Ishikawa (cell line): Measurements from ENCODE around the gene KRT222.

ENCODE experiments used
- CREB1 ChIP-seq: IDR thresholded peaks from 2 replicates; pipeline ENCODE4 v1.6.1; 2012; ENCODE audit warnings: low read depth
- EP300 ChIP-seq: IDR thresholded peaks from 2 replicates; pipeline ENCODE4 v1.6.1; 2012; ENCODE audit warnings: borderline replicate concordance
- FOXM1 ChIP-seq: IDR thresholded peaks from 2 replicates; pipeline ENCODE4 v1.6.1; 2012; ENCODE audit warnings: low read depth, borderline replicate concordance
- MAX ChIP-seq: IDR thresholded peaks from 2 replicates; pipeline ENCODE4 v1.6.1; 2012
- REST ChIP-seq: IDR thresholded peaks from 2 replicates; pipeline ENCODE4 v1.6.1; 2012; ENCODE audit warnings: low read depth, mild to moderate bottlenecking
- TCF12 ChIP-seq: IDR thresholded peaks from 2 replicates; pipeline ENCODE4 v1.6.1; 2012; ENCODE audit warnings: low read depth
- YY1 ChIP-seq: IDR thresholded peaks from 2 replicates; pipeline ENCODE4 v1.6.1; 2012; ENCODE audit warnings: low read depth

- no peak for TF ChIP-seq YY1
- no peak for TF ChIP-seq EP300
- no peak for TF ChIP-seq REST
- 0 out of 2 replicates have a peak, but pooled peaks have one; percentile 3 for TF ChIP-seq MAX
- TF ChIP-seq CREB1: no peak
- no peak for TF ChIP-seq FOXM1
- no peak for TF ChIP-seq TCF12
These were observed 16.5 kb downstream of the KRT222 start for GRCh38 chr17:40648384-40648968.
